Measurements from ENCODE around the gene GPR55. TPM values are rescaled to one million over a fixed set of nuclear protein-coding genes. Genes with fewer than 3 reads are reported as not detected.

GPR55 gene
- total RNA-seq, 1 donor = under 0.01 TPM

DNA sequence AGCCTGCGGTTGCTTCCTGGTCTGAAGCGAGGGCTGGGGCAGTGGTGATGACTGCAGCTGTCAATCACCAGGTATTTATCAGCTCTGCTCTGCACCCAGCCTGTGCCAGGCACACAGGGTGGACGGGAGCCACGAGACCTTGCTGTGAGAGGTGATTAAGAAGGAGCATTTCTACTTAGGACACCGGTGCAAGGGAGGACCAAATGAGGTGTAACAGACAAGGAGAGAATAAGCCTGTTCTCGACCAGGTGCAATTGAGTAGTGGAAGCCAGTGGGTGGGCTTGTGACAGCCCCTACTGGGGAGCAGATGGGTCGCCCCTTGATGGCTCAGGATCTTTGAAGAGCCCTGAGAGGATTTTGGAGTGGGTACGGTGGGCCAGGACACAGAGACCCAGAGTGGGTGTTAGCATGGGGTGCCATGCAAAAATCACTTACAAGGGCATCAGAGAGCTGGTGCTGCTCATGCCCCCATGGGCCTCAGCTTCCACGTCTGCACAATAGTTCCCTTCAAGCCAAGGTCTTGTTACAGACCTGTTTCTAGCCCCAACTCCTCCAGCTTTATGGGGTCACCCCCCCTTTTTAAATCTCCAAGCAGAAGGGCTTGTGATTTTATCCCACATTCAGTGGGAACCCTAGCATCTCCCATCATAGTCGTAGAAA is 24.6 kb downstream of the GPR55 start:
- H3K4me3 ChIP-seq (ENCODE audit: low read depth, low read length) = no peak overlapping the region
- TF ChIP-seq, protein P1, sequence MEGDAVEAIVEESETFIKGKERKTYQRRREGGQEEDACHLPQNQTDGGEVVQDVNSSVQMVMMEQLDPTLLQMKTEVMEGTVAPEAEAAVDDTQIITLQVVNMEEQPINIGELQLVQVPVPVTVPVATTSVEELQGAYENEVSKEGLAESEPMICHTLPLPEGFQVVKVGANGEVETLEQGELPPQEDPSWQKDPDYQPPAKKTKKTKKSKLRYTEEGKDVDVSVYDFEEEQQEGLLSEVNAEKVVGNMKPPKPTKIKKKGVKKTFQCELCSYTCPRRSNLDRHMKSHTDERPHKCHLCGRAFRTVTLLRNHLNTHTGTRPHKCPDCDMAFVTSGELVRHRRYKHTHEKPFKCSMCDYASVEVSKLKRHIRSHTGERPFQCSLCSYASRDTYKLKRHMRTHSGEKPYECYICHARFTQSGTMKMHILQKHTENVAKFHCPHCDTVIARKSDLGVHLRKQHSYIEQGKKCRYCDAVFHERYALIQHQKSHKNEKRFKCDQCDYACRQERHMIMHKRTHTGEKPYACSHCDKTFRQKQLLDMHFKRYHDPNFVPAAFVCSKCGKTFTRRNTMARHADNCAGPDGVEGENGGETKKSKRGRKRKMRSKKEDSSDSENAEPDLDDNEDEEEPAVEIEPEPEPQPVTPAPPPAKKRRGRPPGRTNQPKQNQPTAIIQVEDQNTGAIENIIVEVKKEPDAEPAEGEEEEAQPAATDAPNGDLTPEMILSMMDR (IDR thresholded peaks at IDR 0.05; ENCODE audit: insufficient read depth, low read length) = no peak
- no peak for DNase-seq (ENCODE audit: low read depth)

DNA sequence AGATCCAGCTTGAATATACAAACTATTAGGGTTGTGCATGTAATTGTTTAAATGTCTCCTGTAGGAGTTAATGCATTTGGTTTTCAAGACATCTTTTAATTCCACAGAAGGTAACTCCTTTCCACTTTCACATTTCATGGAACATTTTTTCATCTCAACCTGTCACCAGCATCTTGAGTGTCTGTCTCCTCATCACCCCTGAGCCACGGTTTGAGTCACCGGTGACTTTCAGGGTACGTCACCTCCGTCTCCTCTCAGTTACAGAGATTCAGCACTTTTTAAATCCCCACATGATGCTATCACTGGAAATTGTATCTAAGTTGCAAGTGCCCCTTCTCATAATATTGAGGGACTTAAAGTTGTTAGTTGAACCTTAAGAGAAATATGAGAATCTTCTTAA is 25.3 kb downstream of the GPR55 start:
- DNase-seq (ENCODE audit: low read depth) = no peak

DNA sequence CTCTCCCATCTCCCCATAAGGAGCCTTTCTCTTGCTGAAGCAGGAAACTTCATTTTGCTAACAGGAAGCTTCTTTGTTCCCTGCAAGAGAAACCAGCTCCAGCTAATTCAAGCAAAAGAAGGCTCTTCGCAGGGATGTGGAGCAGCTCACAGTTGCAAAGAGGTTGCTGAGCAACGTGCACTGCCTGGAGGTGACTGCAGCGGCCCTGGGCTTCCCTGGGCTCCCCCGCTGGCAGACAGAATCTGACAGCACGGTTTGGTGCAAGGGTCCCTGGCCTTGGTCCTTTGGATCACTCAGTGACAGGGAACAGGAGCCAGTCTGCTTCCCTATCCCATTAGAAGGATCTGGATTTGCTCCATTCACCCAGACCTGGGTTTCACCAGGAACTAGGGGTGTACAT is 25.8 kb downstream of the GPR55 start:
- no peak overlapping the region for H3K4me3 ChIP-seq (ENCODE audit: low read depth, low read length)
- TF ChIP-seq, protein P1 (IDR thresholded peaks at IDR 0.05; ENCODE audit: insufficient read depth, low read length) = no peak
- DNase-seq (ENCODE audit: low read depth) = no peak

More for the DNA sequence above, 25.3 kb downstream of the GPR55 start:
- TF ChIP-seq, protein P1 (IDR thresholded peaks at IDR 0.05; ENCODE audit: insufficient read depth, low read length) = no peak
- no peak overlapping the region for H3K4me3 ChIP-seq (ENCODE audit: low read depth, low read length)

DNA sequence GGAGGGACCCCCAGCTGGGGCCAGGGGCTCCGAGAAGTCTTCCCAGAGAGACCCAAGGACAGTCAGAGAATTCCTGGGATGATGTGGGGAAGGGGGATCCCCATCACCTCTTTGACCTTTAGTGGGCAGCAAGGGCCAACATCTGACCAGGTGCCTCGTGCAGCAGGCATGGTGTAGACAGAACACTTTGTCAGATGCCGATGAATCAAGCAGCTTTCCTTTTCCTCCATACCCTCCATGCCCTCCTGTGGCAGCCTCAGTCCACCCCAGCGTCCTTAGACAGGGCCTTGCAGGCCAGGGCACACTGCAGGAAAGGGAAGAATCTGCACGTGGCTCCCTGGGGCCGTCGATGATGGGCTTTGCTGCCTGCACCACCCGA is 26.3 kb downstream of the GPR55 start:
- TF ChIP-seq, protein P1 (IDR thresholded peaks at IDR 0.05; ENCODE audit: insufficient read depth, low read length) = no peak
- no peak overlapping the region for H3K4me3 ChIP-seq (ENCODE audit: low read depth, low read length)
- DNase-seq (ENCODE audit: low read depth) = no peak

DNA sequence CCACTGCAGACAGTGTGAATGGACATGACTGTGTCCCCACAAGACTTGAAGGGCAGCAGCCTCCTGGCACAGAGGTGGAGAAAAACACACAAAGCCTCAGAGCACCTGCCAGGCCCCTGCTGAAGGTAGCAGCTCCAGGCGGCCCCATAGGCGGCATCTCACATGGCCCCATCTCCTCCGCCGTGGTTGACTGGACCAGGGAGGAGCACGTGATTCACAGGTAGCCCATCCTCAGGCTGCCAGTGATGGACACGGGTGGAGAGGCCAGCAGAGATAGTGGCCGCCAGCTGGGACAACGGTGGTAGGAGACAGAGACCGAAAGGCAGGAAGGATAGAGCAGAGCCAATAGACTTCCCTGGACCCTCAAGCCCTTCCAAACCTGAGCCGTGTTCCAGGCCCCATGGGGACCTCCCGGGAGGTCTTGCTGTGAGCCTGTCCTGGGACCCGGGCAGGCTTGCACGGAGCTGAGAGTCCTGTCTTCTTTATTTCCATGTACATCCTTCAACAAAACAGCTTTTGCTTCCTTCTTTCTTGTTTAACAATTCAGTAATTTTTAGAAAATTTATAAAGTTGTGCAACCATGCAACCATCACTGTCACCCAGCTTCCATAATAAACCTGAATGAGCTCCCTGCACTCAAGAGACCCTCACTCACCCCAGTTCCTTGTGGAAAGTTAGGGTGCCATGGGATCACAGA is 26.9 kb downstream of the GPR55 start:
- TF ChIP-seq, protein P1 (IDR thresholded peaks at IDR 0.05; ENCODE audit: insufficient read depth, low read length) = no peak
- DNase-seq (ENCODE audit: low read depth) = no peak
- no peak overlapping the region for H3K4me3 ChIP-seq (ENCODE audit: low read depth, low read length)

DNA sequence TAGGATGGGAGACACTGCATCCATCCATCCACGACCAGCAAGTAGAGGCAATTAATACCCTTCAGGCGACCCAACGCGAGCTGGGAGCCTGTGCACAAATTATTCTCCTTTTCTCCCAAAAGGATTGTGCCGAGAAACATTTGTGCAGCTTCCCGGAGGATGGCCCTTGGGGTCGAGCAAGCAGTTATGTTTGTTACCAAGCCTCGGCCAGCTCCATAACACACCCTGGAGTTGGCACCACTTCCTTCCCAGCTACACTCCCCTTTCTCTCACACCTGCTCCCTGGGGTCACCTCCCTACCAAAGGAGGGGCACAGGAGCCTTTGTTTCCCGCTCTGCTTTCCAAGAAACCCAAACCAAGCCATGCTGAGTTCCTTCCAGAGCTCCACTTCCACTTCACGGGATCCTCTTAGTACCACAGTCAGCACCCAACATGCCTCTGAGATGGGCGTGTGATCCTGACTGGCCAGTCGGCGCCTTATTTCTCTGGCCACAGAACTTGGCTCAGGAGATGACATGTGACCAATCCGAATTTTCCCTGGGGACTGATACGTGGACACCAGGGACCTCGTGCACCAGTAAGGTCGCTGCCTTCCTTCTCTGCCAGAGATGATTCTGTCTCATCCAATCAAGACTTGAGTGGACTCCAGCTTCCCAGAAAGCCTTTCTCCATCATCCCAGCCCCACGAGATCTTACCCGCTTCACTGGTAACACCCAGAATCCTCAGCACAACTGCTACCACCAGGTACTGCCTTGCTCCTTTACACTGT is 28.5 kb downstream of the GPR55 start:
- no peak for DNase-seq (ENCODE audit: low read depth)
- TF ChIP-seq, protein P1 (IDR thresholded peaks at IDR 0.05; ENCODE audit: insufficient read depth, low read length) = no peak

More for the DNA sequence above, 28.5 kb downstream of the GPR55 start:
- H3K4me3 ChIP-seq (ENCODE audit: low read depth, low read length) = no peak overlapping the region
